ENCODE results near the gene SORCS3.

GRCh38 chr10:105017691-105018090, 376.6 kb downstream of the SORCS3 start:
- no peak for TF ChIP-seq CTCF (IDR thresholded peaks at IDR 0.05; ENCODE audit: low read length)
- TF ChIP-seq EZH2 (optimal IDR thresholded peaks at IDR 0.05; ENCODE audit: low read depth, low read length) = no peak

All from MM.1S (cell line).